NCI-H2171 (cell line): ENCODE measurements around the gene EIF3B.
"Not testable (repeated sequence)": the region's sequence is repeated elsewhere in the genome, so short reads cannot be mapped to it uniquely, and the experiment has no call there.

ENCODE experiments used
- DNase-seq: peaks from one replicate; lab custom pipeline; 2025; lab: John Stamatoyannopoulos, UW

Gene EIF3B

DNA sequence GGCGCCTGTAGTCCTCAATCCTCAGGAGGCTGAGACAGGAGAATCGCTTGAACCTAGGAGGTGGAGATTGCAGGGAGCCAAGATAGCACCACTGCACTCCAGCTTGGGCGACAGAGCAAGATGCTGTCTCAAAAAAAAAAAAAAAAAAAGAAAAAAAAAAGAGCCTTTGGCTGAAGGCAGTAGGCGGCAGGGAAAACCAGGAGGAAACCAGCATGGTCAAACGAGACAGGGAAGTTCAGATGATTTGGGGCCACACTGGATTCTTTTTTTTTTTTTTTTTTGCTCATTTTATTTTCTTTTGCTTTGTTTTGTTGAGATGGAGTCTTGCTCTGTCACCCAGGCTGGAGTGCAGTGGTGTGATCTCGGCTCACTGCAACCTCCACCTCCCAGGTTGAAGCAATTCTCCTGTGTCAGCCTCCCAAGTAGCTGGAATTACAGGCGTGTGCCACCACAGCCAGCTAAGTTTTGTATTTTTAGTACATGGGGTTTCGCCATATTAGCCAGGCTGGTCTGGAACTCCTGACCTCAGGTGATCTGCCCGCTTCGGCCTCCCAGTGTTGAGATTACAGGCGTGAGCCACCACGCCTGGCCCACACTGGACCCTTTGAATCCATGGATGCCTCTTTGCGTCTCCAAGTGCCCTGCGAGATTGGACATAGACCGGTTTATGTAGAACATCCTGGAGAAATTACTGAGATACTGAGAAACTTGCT is 7.1 kb upstream of the EIF3B start:
- DNase-seq: not testable (repeated sequence)

- no peak for DNase-seq
Measured at GRCh38 chr7:2350055-2350454, 4.6 kb upstream of the EIF3B start.

DNA sequence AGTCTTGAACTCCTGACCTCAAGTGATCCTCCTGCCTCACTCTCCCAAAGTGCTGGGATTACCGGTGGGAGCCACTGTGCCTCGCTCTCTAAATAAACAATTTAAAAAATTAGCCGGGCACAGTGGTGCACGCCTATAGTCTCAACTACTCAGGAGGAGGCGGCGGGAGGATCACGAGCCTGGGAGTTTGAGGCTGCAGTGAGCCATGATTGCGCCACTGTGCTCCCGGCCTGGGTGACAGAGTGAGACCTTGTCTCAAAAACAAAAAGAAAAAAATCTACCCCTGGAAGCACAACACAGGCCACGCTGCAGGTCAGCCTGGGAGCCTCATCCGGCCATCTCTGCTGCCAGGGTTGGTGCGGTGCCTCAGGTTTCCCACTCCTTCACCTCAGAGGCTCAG is 3.8 kb upstream of the EIF3B start:
- DNase-seq: no peak

DNA sequence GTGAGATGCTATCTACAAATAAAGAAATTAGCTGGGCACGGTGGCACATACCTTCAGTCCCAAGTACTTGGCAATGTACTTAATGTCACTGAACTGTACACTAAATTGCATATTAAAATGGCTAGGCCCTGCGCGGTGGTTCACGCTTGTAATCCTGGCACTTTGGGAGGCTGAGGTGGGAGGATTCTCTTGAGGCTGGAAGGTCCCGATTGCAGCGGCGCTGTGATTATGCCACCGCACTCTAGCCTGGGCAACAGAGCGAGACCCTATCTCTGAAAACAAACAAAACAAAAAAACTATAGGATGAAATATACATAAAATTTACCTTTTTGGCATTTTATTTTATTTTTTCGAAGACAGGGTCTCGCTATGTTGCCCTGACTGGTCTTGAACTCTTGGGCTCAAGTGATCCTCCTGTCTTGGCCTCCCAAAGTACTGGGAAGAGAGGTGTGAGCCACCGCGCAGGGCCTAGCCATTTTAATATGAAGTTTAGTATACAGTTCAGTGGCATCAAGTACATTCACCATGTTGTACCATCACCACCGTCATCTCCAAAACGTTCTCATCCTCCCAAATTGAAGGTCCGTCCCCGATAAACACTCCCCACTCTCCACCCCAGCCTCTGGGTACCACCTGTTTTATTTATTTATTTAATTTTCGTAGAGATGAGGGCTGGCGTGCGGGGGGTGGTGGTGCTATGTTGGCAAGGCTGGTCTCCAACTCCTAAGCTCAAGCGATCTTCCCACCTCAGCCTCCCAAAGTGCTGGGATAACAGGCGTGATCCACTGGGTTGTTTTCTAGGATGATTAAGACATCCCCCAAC is 1.3 kb upstream of the EIF3B start:
- no peak for DNase-seq

DNA sequence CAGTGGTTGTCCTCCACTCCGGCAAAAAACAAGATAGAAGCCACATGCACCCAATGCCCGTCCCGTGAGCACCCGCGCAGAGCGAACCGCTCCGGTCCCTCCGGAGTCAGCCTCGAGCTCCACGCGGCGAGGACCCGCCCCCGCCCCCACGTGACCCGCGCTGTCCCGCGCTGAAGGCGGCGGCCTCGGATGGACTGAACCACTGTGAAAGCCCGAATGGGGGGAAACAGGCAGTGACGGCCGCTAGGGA is 766 bp upstream of the EIF3B start:
- DNase-seq: peak; percentile 89

DNA sequence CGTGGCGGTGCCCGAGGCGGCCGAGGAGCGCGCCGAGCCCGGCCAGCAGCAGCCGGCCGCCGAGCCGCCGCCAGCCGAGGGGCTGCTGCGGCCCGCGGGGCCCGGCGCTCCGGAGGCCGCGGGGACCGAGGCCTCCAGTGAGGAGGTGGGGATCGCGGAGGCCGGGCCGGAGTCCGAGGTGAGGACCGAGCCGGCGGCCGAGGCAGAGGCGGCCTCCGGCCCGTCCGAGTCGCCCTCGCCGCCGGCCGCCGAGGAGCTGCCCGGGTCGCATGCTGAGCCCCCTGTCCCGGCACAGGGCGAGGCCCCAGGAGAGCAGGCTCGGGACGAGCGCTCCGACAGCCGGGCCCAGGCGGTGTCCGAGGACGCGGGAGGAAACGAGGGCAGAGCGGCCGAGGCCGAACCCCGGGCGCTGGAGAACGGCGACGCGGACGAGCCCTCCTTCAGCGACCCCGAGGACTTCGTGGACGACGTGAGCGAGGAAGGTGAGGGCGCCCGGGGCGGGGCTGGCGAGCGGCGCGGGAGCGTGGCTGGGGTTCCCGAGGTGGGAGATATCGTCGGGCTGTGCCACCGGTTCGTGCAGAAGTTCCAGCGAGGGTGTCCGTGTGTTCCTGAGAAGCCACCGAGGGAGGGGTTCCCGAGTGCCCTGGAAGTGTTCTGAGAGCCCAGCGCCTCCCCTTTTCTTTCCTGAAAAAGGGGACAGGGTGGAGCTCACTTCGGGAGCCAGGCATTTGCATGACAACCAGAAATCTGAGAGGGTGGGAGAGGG is 495 bp downstream of the EIF3B start:
- no peak for DNase-seq

DNA sequence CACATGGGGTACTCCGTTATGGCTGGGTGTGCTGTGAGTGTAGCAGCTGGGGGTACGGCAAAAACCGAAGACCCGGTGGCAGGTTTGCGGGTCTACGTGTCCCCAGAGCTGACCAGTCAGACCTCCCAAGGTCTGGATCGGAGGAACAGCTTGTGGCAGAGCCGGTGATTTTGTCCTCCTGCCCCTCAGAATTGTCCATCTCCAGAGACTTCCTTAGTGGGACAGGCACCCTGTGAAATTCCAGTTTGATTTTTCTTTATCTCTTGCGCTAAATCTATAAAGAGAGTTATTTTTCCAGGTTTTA is 1.0 kb downstream of the EIF3B start:
- no peak for DNase-seq

- no peak for DNase-seq
Measured at GRCh38 chr7:2357165-2357564, 2.5 kb downstream of the EIF3B start.

GRCh38 chr7:2357571-2357970 is 2.9 kb downstream of the EIF3B start:
- DNase-seq: no peak

- no peak for DNase-seq
Measured at GRCh38 chr7:2358968-2359527, 4.4 kb downstream of the EIF3B start.

GRCh38 chr7:2359610-2360009 is 5.0 kb downstream of the EIF3B start:
- no peak for DNase-seq

GRCh38 chr7:2360796-2361195 is 6.2 kb downstream of the EIF3B start:
- DNase-seq: no peak

DNA sequence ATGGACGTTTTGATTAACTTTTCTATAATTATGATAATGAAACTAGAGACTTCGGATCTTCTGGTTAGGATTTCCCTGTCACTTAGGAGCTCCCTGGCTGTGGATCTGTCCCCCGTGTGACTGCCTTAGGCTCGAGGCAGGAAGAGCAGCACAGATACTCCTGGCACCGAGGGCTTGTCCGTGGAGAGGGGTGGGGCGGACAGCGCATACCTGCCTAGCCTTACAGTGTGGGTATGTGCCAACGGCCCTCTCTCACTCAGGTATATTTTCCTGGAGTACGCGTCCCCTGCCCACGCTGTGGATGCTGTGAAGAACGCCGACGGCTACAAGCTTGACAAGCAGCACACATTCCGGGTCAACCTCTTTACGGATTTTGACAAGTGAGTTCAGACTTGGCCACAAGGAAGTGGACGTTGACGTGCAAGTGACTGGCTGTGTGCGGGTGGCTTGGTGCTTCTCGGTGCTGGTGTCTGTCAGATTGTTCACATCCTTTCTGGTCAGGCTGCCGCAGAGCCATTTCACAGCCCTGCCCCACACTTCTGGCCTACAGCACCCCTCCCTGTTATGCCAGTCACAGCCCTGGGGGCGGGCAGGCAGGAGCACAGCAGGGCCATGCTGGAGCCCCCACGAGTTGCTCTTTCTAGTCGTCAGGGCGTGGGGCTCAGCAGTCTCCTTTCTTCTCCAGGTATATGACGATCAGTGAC is 7.9 kb downstream of the EIF3B start:
- no peak for DNase-seq

- no peak for DNase-seq
Measured at GRCh38 chr7:2369139-2369538, 14.5 kb downstream of the EIF3B start.

- DNase-seq: no peak
Measured at GRCh38 chr7:2371329-2371728, 16.7 kb downstream of the EIF3B start.

GRCh38 chr7:2372724-2373123 is 18.1 kb downstream of the EIF3B start:
- no peak for DNase-seq

DNA sequence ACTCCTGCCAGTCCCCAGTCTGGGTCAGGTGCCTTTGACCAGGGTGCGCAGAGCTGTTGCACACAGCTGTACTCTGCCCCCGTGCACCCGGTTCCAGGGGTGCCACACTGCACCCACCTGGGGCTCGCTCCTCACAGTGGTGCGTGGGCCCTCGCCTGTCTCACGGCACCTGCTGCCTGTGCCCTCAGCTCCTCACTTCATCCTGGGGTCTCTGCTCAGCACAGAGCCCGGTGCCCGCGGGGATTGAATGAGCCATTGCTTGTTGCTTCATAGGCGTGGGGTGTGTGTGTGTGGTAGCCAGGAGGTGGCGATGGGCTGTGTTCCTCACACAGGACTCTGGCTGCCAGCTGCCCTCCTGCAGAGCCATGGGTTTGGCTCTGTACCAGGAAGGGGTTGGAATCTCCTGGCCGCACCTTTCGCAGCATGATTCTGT is 18.5 kb downstream of the EIF3B start:
- DNase-seq: no peak

DNA sequence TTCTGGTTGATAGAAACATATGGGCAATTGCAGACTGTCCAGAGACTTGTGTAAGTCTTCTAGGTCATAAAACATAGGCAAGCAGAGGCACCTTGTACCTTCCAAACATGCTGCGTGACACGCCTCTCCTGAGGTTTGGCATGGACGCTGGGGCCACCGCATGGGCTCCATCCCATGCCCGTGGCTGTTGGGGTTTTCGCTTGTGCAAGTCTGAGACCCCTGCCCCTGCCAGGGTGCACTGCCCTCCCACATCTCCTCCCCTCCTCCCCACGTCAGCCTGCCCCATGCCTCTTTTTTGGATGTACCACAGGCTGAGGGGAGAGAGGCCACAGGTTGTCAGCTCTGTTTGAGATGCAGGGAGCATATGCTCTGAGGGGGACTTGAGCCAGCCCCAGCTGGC is 19.0 kb downstream of the EIF3B start:
- no peak for DNase-seq

DNA sequence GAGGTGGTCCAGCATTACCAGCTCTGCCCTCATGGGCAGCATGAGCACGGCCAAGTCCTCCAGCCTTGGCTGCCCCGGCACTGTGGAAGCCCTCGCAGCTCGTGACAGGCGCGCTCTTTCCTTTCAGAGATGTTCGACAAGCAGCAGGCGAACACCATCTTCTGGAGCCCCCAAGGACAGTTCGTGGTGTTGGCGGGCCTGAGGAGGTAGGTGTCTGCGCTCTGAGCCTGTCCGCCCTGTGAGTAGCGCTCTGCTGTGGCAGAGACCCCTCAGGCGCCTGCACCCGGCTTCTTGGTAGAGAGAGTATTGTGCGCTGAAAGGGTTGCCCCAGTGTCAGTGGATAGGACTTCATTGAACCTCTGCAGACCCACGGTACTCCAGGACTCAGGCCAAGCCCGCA is 19.8 kb downstream of the EIF3B start:
- DNase-seq: no peak

DNA sequence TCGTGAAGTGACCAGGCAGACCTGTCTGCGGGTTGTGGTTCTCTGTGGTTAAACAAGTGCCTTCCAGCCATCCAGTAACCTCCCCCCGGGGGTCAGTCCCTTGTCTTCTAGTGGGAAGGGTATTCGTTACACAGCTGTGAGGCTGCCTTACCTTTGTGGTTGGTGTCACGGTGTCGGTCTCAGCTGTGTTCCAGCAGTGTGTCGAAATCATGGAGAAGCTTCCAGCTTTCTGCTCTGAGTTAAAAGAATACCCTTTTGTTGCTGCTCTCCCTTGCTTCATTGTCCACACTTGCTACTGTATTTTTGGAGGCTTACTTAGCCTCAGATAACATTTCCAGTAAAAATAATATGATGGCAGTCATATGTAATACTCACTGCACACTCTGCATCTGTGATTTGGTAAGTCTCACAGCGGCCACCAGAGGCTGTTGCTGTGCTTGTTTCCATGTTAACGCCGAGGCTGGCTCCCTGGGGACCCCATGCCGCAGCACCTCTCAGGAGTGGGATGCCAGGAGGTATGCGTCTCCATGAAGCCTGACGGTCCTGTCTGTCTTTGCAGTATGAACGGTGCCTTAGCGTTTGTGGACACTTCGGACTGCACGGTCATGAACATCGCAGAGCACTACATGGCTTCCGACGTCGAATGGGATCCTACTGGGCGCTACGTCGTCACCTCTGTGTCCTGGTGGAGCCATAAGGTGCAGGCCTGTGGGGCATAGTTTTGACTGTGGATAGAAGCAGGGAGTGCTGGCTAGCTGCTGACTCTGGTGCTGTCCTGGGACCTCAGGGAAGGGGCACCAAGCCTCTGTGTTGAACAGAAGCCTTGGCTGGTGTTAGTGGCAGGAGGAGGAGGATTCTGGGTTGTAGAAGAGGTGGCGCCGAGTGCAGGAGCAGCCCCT is 20.5 kb downstream of the EIF3B start:
- no peak for DNase-seq
